ENCODE measurements around the gene FCER1A.
"Not testable (repeated sequence)": the region's sequence is repeated elsewhere in the genome, so short reads cannot be mapped to it uniquely, and the experiment has no call there.

FCER1A gene

GRCh38 chr1:159315381-159315780, 13.2 kb downstream of the FCER1A start:
- no peak for TF ChIP-seq CTCF (IDR thresholded peaks at IDR 0.05; ENCODE audit: extremely low read depth, missing control alignments)
- DNase-seq (ENCODE audit: low spot score) = no peak

- DNase-seq (ENCODE audit: low spot score) = no peak
- no peak for TF ChIP-seq CTCF (IDR thresholded peaks at IDR 0.05; ENCODE audit: extremely low read depth, missing control alignments)
Measured at GRCh38 chr1:159318784-159319551, 16.8 kb downstream of the FCER1A start.

GRCh38 chr1:159334797-159335196, 32.7 kb downstream of the FCER1A start:
- TF ChIP-seq CTCF (IDR thresholded peaks at IDR 0.05; ENCODE audit: extremely low read depth, missing control alignments) = no peak
- DNase-seq (ENCODE audit: low spot score) = no peak

GRCh38 chr1:159338018-159338417, 35.9 kb downstream of the FCER1A start:
- TF ChIP-seq CTCF (IDR thresholded peaks at IDR 0.05; ENCODE audit: extremely low read depth, missing control alignments) = no peak
- DNase-seq (ENCODE audit: low spot score) = no peak

- TF ChIP-seq CTCF (IDR thresholded peaks at IDR 0.05; ENCODE audit: extremely low read depth, missing control alignments) = no peak
- no peak for DNase-seq (ENCODE audit: low spot score)
Measured at GRCh38 chr1:159339536-159339935, 37.4 kb downstream of the FCER1A start.

- TF ChIP-seq CTCF (IDR thresholded peaks at IDR 0.05; ENCODE audit: extremely low read depth, missing control alignments) = no peak
- no peak for DNase-seq (ENCODE audit: low spot score)
Measured at GRCh38 chr1:159341736-159342135, 39.6 kb downstream of the FCER1A start.

- no peak for TF ChIP-seq CTCF (IDR thresholded peaks at IDR 0.05; ENCODE audit: extremely low read depth, missing control alignments)
- no peak for DNase-seq (ENCODE audit: low spot score)
Measured at GRCh38 chr1:159342761-159343425, 40.8 kb downstream of the FCER1A start.

- not testable (repeated sequence) for DNase-seq (ENCODE audit: low spot score)
Measured at GRCh38 chr1:159349374-159349773, 47.2 kb downstream of the FCER1A start.
